HepG2 (cell line): ENCODE data around the gene FANCE.

Source experiments
- CEBPB ChIP-seq: IDR thresholded peaks from 2 replicates; pipeline ENCODE4 v1.6.1; 2011; ENCODE audit warnings: low read depth, low read length, improper control_type of control experiment, borderline replicate concordance
- NPAS2 ChIP-seq: sonication (generic); formaldehyde crosslinking; IDR thresholded peaks from 2 replicates; pipeline ENCODE4 v1.8.0; 2022; ENCODE audit warnings: mild to moderate bottlenecking, missing genetic modification reagents, borderline replicate concordance
- POLR2A ChIP-seq, 2 experiments: IDR thresholded peaks; 2 replicates each; pipeline ENCODE4 v1.6.1; 2011; ENCODE audit warnings: low read depth in 2 of 2, low read length in 2 of 2, mild to moderate bottlenecking in 1 of 2, moderate library complexity in 1 of 2; ENCODE audit not compliant: insufficient read depth in 1 of 2
- SIX1 ChIP-seq: sonication (generic); formaldehyde crosslinking; IDR thresholded peaks from 2 replicates; pipeline ENCODE4 v1.4.0; 2020; ENCODE audit warnings: missing genetic modification reagents, borderline replicate concordance
- SMAD3 ChIP-seq: sonication (generic); formaldehyde crosslinking; IDR thresholded peaks from 2 replicates; pipeline ENCODE4 v1.4.0; 2020; ENCODE audit warnings: missing genetic modification reagents
- TCF12 ChIP-seq, 2 experiments: fragments of 450-650 bp in 1 of 2; sonication (generic) in 1 of 2; formaldehyde crosslinking in 1 of 2; IDR thresholded peaks; 2 replicates each; pipeline versions ENCODE4 v1.6.1 to v1.8.0; 2017 to 2022; ENCODE audit warnings: antibody characterized with exemption in 1 of 2, mild to moderate bottlenecking in 1 of 2, missing genetic modification reagents in 1 of 2, moderate library complexity in 1 of 2
- ZNF24 ChIP-seq: fragments of 450-650 bp; IDR thresholded peaks from 2 replicates; pipeline ENCODE4 v1.6.1; 2017; ENCODE audit warnings: antibody characterized with exemption, mild to moderate bottlenecking
- ZNF343 ChIP-seq: sonication (generic); formaldehyde crosslinking; IDR thresholded peaks from 2 replicates; pipeline ENCODE4 v1.4.0; 2020; ENCODE audit warnings: mild to moderate bottlenecking, missing genetic modification reagents
- ZNF460 ChIP-seq: sonication (generic); formaldehyde crosslinking; IDR thresholded peaks from 2 replicates; pipeline ENCODE4 v1.5.1; 2020; ENCODE audit warnings: missing genetic modification reagents, mild to moderate bottlenecking, borderline replicate concordance
- TF ChIP-seq, protein P1 (sequence below): sonication (generic); formaldehyde crosslinking; IDR thresholded peaks from 2 replicates; pipeline ENCODE4 v1.5.0; 2020; ENCODE audit warnings: mild to moderate bottlenecking, missing genetic modification reagents, moderate library complexity

DNA sequence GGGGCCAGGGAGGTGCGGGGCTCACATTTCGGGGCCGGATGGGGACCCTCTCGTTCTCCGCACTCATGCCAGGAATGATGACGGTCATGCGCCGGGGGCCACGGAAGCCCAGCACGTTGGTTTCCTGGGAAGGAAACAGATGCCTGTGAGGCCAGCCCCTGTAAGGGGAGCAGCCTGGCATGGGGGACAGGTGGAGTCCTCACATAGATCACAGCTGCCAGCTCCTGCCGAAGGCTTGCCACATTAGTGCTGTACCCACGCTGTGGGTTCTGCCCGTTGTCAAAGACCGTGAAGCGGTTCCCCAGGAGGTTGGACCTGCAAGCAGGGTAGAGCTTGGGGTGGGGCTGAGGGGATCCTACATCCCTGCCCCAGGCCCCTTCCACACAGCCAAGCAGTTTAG, 51.4 kb downstream of the FANCE start:
- TF ChIP-seq ZNF343 (CRISPR knock-in tag) (no peak), SIX1 (CRISPR knock-in tag) (no peak), POLR2A (IDR thresholded peaks at IDR 0.05; ENCODE audit: insufficient read depth in 1 of 2, low read depth in 2 of 2, low read length in 2 of 2) (no peak), NPAS2 (CRISPR knock-in tag) (no peak), ZNF460 (CRISPR knock-in tag) (no peak), CEBPB (no peak), TCF12 (IDR thresholded peaks at IDR 0.05) (no peak), TCF12 (CRISPR knock-in tag; IDR thresholded peaks at IDR 0.05) (no peak), SMAD3 (CRISPR knock-in tag) (no peak), ZNF24 (no peak)
- TF ChIP-seq, protein P1, sequence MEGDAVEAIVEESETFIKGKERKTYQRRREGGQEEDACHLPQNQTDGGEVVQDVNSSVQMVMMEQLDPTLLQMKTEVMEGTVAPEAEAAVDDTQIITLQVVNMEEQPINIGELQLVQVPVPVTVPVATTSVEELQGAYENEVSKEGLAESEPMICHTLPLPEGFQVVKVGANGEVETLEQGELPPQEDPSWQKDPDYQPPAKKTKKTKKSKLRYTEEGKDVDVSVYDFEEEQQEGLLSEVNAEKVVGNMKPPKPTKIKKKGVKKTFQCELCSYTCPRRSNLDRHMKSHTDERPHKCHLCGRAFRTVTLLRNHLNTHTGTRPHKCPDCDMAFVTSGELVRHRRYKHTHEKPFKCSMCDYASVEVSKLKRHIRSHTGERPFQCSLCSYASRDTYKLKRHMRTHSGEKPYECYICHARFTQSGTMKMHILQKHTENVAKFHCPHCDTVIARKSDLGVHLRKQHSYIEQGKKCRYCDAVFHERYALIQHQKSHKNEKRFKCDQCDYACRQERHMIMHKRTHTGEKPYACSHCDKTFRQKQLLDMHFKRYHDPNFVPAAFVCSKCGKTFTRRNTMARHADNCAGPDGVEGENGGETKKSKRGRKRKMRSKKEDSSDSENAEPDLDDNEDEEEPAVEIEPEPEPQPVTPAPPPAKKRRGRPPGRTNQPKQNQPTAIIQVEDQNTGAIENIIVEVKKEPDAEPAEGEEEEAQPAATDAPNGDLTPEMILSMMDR (CRISPR knock-in tag), result no peak
